Kidney (tissue), 14 donors: ENCODE results near the gene KIAA2012. TPM values are rescaled to one million over a fixed set of nuclear protein-coding genes. Genes with fewer than 3 reads are reported as not detected.

ENCODE experiments used
- DNase-seq, 5 donors: peaks; one replicate each; pipeline ENCODE4 v3.0.0-alpha.2; 2013 to 2020
- FAIRE-seq: peaks from 2 replicates; lab custom pipeline; 2012; peaks lifted over from hg19 to GRCh38; lab: Jason Lieb, UNC
- H3K27ac ChIP-seq, 2 donors: one replicate each; pipeline ENCODE4 v1.7.0; 2013; ENCODE audit warnings: low read depth in 2 of 2, low read length in 2 of 2, inconsistent platforms in 1 of 2
- H3K27me3 ChIP-seq: one replicate; pipeline ENCODE4 v1.7.1; 2013; ENCODE audit warnings: low read length, inconsistent platforms; ENCODE audit not compliant: control insufficient read depth, insufficient read depth
- H3K36me3 ChIP-seq, 3 donors: one replicate each; pipeline versions ENCODE4 v1.7.0 to v1.7.1; 2013; ENCODE audit warnings: low read length in 3 of 3, control low read depth in 1 of 3, inconsistent platforms in 1 of 3; ENCODE audit not compliant: insufficient read depth in 3 of 3, control insufficient read depth in 2 of 3
- H3K4me1 ChIP-seq, 3 donors: one replicate each; pipeline versions ENCODE4 v1.7.0 to v1.7.1; 2013; ENCODE audit warnings: low read length in 3 of 3, inconsistent platforms in 1 of 3, low read depth in 1 of 3; ENCODE audit not compliant: control insufficient read depth in 2 of 3, insufficient read depth in 2 of 3
- H3K4me3 ChIP-seq, 3 donors: one replicate each; pipeline versions ENCODE4 v1.7.0 to v1.8.1; 2013; ENCODE audit warnings: low read length in 3 of 3, control low read depth in 1 of 3, inconsistent platforms in 1 of 3
- H3K9ac ChIP-seq, 3 donors: one replicate each; pipeline versions ENCODE4 v1.7.0 to v1.7.1; 2013; ENCODE audit warnings: low read length in 3 of 3, control low read depth in 1 of 3, inconsistent platforms in 1 of 3
- H3K9me3 ChIP-seq, 3 donors: one replicate each; pipeline versions ENCODE4 v1.7.0 to v1.7.1; 2013; ENCODE audit warnings: low read length in 3 of 3, control low read depth in 1 of 3, inconsistent platforms in 1 of 3; ENCODE audit not compliant: control insufficient read depth in 2 of 3, insufficient read depth in 1 of 3
- intact Hi-C: fragments of 100-400 bp; cut with DNase I; formaldehyde crosslinking; loops from one replicate; pipeline ENCODE4 v1.11.1; 2022
- polyA plus RNA-seq: library from polyadenylated mRNA; stranded (reverse); fragments of 350-450 nt; fragmentation: Illumina TruSeq; extraction: RNeasy Lipid Tissue Mini Kit (QIAGEN cat#74804); gene quantifications from one replicate; pipeline ENCODE4 v1.2.3, GENCODE V29; 2014; ENCODE audit warnings: low read depth, low replicate concordance; ENCODE audit not compliant: insufficient read depth
- total RNA-seq: library from RNA; stranded (reverse); fragmentation: NEBNext Ultra II Directional; extraction: Animal tissue kit (Norgen Biotek cat#: 25700); gene quantifications from one replicate; pipeline ENCODE4 v1.2.1, GENCODE V29; 2021
- TF ChIP-seq, protein P1 (sequence below): IDR thresholded peaks from 3 replicates; pipeline ENCODE4 v1.5.1; 2012; ENCODE audit warnings: mild to moderate bottlenecking, moderate library complexity, borderline replicate concordance; ENCODE audit not compliant: insufficient read depth; ENCODE audit errors: extremely low read depth
- donor health status: control.
- donor health status: control.
- donor health status: control.
- donor health status: control.
- donor health status: control.
- donor health status: DM: yes; HTN: yes; CAD: no.
- donor health status: Normal renal cell carcinoma (clear cell type).

Gene KIAA2012
- total and polyA plus RNA-seq, 2 donors from 2014 or later: not detected

DNA sequence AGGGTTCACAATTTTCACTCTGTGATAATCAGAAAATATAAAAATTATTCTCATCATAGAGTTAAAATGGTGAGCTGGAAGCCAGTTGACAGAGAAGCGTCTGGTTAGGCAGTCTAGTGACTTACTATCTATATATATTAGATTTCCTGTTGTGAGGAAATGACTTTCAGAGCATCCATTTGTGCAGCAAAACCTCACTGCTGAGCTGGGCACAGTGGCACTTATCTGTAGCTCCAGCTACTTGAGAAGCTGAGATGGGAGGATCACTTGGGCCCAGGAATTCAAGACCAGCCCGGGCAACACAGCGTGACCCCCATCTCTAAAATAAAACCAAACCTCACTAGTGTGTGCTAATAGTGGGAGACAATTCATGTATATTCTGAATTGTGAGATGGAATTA lies 7.2 kb upstream of the KIAA2012 start:
- H3K9me3 ChIP-seq: no peaks in the 10 kb centered on the region
- no peak for DNase-seq
- no peaks in the 10 kb centered on the region for H3K4me1 ChIP-seq
- H3K9ac ChIP-seq: no peak overlapping the region
- no peaks in the 10 kb centered on the region for H3K27me3 ChIP-seq
- no peak overlapping the region for H3K4me3 ChIP-seq
- TF ChIP-seq, protein P1, sequence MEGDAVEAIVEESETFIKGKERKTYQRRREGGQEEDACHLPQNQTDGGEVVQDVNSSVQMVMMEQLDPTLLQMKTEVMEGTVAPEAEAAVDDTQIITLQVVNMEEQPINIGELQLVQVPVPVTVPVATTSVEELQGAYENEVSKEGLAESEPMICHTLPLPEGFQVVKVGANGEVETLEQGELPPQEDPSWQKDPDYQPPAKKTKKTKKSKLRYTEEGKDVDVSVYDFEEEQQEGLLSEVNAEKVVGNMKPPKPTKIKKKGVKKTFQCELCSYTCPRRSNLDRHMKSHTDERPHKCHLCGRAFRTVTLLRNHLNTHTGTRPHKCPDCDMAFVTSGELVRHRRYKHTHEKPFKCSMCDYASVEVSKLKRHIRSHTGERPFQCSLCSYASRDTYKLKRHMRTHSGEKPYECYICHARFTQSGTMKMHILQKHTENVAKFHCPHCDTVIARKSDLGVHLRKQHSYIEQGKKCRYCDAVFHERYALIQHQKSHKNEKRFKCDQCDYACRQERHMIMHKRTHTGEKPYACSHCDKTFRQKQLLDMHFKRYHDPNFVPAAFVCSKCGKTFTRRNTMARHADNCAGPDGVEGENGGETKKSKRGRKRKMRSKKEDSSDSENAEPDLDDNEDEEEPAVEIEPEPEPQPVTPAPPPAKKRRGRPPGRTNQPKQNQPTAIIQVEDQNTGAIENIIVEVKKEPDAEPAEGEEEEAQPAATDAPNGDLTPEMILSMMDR: no peak
- no peak for FAIRE-seq
- H3K27ac ChIP-seq: no peak overlapping the region
- intact Hi-C loops: no loop called here
- H3K36me3 ChIP-seq: no peaks in the 10 kb centered on the region

GRCh38 chr2:202066875-202067274 lies 6.2 kb upstream of the KIAA2012 start:
- Histone ChIP-seq H3K9ac (no peak overlapping the region), H3K9me3 (no peaks in the 10 kb centered on the region), H3K27me3 (no peaks in the 10 kb centered on the region), H3K4me1 (no peaks in the 10 kb centered on the region), H3K36me3 (no peaks in the 10 kb centered on the region), H3K4me3 (no peak overlapping the region), H3K27ac (no peak overlapping the region)
- peak in 2 of 5 donors; percentile 70 to 75 for DNase-seq
- intact Hi-C loops: no loop called here
- FAIRE-seq: no peak
- TF ChIP-seq, protein P1: no peak

DNA sequence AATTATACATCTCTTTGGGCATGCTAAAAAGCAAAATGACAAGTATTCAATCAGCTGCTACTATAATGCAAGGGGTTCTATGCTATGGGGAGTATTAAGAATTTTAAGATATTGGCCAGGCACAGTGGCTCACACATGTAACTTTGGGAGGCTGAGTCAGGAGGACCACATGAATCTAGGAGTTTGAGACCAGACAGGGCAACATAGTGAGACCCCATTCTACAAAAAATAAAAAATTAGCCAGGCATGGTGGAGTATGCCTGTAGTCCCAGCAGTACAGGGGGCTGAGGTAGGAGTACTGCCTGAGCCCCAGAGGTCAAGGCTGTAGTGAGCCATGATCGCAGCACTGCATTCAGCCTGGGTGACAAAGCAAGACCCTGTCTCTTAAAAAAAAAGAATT lies 5.5 kb upstream of the KIAA2012 start:
- H3K27ac ChIP-seq: no peak overlapping the region
- no peaks in the 10 kb centered on the region for H3K9me3 ChIP-seq
- H3K4me3 ChIP-seq: no peak overlapping the region
- TF ChIP-seq, protein P1: no peak
- H3K27me3 ChIP-seq: no peaks in the 10 kb centered on the region
- H3K36me3 ChIP-seq: no peaks in the 10 kb centered on the region
- no peaks in the 10 kb centered on the region for H3K4me1 ChIP-seq
- intact Hi-C loops: no loop called here
- DNase-seq (no peak), FAIRE-seq (no peak)
- H3K9ac ChIP-seq: no peak overlapping the region
